GF-D8 (cell line): Measurements from ENCODE around the gene WDR91.

Experiments
- DNase-seq: peaks from one replicate; lab custom pipeline; 2025; lab: John Stamatoyannopoulos, UW

The WDR91 gene

DNA sequence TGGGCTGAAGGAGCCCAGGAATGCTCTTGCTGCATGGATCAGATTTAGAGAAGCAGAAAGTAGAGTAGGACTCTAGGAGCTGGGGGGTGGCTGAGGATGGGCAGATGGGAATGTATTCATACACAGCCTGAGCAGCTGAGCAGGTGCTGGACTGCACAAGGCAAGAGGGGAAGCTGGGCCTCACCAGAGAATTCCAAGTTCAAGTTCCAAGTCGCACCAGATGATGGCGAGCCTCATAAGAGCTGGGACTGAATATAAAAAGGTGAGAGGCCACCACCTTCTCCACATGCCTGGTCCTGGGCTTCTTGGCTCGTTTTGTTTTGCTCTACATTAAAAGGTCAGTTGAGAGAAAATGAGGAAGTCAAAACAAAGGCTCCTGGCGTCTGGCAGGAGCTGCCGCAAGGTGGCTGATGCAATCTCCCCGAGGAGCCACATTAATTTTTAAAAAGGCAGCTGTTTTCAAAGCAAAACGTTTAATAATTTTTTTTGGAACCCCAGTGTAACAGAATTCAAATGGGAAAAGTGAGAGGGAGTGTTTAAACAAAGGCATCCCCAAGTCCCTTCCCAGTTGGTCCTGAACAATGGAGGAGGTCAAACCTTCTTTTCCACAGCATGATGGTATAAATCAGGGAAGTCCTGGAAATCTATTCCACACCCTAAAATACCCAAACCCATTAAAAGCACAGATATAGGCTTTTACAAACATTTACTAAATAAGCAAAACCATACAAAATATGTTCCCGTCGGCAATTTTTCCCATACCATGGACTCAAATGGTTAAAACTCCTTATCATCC is 50.3 kb downstream of the WDR91 start:
- DNase-seq: peak; percentile 84

DNA sequence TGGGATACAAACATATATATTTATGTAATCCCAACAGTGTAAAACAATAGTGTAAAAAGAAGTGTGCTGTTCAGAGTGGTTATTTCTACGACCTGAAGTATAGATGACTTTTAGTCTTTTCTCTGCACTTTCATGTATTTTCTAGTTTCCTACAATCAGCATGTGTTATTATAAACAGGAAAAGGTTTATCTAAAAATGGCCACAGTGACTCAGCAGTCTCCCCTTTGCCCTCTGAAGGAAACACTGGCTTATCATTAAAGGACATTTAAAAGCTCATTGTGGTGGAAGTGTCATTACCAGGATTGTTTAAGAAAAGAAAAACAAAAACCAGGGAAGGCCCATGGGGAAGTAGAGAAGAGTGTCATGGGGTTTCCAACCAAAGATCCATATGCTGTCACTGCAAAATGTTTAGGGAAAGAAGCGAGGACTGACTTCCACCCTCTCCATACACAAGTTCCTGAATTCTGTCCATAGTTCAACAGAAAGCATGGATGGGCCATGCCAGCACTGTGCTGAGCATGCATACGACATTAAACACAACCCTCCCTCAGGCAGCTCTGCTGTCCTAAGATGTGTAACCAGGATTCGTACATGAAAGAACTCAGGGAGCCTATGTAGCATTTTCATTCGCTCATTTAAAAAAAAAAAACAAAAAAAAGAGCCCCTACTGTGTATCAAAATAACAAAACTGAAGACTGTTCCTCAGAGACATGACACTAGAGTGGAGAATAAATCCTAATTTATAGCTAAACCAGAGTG is 51.0 kb downstream of the WDR91 start:
- DNase-seq: peak; percentile 69

DNA sequence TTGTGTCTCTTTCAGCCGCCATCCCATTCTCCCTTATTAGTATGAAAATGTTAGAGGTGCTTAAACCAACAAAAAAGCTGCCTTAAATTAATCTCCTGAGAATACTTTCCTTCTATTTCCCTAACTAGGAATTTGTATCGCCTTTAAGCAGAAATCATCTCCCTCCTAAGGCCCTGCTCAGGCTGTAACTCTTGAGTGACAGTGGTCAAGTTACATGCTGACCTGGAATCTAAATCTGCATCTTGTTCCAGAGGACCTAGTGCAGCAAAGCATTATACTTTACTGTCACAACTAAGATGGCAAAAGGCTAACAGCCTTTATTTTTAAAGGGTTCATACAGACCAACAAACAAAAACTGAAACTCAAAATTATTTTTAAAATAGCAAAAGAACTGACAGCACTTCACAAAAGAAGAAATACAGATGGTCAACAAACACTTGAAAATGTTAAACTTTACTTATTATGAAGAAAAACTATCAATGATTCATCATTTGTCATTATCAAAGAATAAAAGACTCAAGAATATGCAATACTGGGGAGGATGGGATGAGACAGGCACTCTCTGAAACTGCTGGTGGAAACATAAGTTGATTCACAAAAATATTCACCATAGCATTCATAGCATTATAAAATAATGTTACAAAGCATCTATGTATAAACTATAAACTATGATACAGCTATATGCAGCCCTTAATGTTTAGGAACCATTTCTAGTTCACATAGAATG is 51.8 kb downstream of the WDR91 start:
- DNase-seq: no peak

DNA sequence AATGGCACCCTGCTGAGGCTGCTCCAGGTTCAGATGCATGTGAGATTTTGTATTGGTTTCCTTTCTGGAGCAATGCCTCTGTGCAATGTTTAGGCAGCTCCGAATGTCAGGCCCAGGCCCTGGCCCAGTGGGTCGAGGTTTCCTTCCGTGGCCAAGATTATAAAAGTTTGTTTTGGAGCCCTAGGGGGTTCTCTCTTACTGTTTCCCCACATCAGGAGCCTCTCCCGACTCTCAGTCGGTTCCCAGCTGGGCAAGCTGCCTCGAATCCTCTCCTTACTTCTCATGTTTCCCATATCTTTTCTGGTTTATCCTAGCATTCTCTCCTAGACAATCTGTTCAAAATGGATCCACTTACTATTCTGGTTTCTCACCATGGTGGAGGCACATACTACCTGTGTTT is 52.5 kb downstream of the WDR91 start:
- DNase-seq: no peak

- no peak for DNase-seq
Observed at GRCh38 chr7:135158141-135158655, 53.1 kb downstream of the WDR91 start.

- no peak for DNase-seq
Observed at GRCh38 chr7:135156290-135156689, 55.0 kb downstream of the WDR91 start.

- no peak for DNase-seq
Observed at GRCh38 chr7:135154734-135155133, 56.6 kb downstream of the WDR91 start.

- no peak for DNase-seq
Observed at GRCh38 chr7:135152442-135152841, 58.9 kb downstream of the WDR91 start.

DNA sequence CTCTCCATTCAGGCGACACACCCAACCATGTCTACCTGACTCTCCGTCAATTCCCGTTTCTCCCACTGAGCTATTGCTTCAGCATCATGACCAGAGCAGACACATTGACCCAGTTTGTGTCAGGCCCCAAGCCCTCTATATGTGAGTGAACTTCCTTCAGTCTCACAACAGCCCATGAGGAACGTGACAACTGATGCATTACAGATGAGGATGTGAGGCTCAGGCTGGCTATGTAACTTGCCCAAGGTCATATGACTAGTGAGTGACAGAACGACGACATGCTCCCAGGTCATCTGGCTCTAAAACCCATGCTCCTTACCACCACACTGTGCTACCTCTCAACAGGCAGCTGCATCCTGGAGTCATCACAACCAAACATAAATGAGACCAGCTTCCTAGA is 59.8 kb downstream of the WDR91 start:
- DNase-seq: no peak

DNA sequence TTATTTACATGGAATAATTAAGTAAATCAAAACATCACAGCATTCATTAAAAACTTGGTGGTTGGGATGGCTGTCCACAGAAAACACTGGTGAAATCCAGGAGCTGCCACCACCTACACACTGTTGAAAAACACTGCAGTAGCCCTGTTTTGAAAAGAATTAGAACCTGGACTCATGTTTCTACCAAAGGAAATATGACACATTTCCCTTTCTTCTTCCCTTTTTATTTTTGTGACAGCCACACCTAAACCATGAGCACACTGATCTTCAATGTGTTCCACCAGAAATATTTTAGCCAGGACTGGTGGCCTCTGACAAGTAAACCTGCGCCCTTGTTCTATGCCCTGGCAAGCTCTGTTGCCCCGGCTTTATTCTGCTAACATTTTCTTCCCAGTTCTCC is 60.2 kb downstream of the WDR91 start:
- DNase-seq: no peak

DNA sequence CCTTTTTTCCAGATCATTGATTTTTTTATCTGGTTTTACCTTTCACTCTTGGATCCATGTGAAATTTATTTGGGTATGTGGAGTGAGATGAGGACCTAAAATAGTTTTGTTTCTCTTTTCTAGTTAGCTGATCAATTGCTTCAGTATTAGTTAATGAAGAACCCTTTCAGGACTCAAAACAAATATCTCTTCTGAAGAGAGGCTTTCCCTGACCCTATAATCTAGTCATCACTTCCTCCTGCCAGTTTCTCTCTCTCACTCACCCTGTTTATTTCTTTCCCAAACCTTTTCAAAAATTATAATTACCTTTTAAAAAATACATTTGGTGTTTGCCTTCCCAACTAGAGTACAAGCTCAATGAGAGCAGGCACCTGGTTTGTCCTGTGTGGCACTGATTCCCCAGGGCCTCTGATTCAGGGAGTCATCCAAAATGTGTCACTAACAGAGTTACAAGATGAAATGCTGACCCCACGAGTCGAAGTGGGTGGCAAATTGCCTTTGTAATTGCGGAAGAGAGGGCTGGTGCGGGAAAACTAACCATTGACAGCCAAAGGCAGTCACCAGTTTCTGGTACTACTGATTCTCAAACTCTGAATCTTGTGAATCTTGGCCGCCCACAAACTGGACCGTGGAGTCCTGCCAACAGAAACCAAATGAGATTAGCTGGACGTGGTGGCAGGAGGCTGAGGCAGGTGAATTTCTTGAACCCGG is 61.1 kb downstream of the WDR91 start:
- DNase-seq: no peak

- no peak for DNase-seq
Observed at GRCh38 chr7:135147899-135148721, 63.2 kb downstream of the WDR91 start, which contains the start of gene TMEM140. Gene TMEM140 (plus strand): TSS chr7:135148072. CDS start chr7:135164442, 16,370 bp downstream.

GRCh38 chr7:135147341-135147898 is 63.9 kb downstream of the WDR91 start:
- peak; percentile 23 for DNase-seq

GRCh38 chr7:135143885-135144668 is 67.2 kb downstream of the WDR91 start:
- no peak for DNase-seq
